ENCODE measurements around the gene PNPLA3. TPM values are rescaled to one million over a fixed set of nuclear protein-coding genes. Genes with fewer than 3 reads are reported as not detected.

PNPLA3 gene
- total and polyA plus RNA-seq, 12 donors, result 0.08 to 0.95 (median 0.27) TPM; not detected in 5

DNA sequence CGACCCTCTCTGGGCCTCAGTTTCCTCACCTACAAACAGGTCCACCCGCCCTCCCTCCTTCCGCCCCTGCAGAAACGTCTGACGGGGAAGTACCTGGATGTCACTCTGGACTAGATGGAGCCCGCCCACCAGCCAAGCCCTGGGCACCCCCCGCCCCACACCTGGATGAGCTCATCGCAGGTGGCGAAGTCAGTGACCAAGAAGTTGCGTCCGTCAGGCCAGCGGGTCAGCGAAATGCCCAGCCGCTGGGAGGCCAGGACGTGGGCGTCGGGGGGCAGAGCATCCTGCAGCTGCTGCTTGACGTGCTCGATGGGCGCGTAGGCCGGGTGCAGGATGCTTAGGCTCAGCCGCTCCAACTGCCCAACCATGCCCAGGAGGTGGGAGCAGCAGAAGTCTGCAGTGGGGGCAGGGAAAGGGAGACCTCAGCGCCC, 32.7 kb upstream of the PNPLA3 start:
- H3K9me3 ChIP-seq, result no peaks in the 10 kb centered on the region
- no peaks in the 10 kb centered on the region for H3K36me3 ChIP-seq
- WGBS, 2 donors, result 15 to 19% methylated on average over 24 of the region's 24 CpGs
- intact Hi-C loops (cut with DNase I), result no loop called here
- no peak overlapping the region for H3K27ac ChIP-seq
- H3K4me3 ChIP-seq, result no peak overlapping the region
- H3K27me3 ChIP-seq, result peaks cover 34 to 82% (median 64%) of the 10 kb centered on the region in 7 donors
- peaks cover 0 to 11% (median 10%) of the 10 kb centered on the region in 9 donors for H3K4me1 ChIP-seq
- TF ChIP-seq, protein P1, sequence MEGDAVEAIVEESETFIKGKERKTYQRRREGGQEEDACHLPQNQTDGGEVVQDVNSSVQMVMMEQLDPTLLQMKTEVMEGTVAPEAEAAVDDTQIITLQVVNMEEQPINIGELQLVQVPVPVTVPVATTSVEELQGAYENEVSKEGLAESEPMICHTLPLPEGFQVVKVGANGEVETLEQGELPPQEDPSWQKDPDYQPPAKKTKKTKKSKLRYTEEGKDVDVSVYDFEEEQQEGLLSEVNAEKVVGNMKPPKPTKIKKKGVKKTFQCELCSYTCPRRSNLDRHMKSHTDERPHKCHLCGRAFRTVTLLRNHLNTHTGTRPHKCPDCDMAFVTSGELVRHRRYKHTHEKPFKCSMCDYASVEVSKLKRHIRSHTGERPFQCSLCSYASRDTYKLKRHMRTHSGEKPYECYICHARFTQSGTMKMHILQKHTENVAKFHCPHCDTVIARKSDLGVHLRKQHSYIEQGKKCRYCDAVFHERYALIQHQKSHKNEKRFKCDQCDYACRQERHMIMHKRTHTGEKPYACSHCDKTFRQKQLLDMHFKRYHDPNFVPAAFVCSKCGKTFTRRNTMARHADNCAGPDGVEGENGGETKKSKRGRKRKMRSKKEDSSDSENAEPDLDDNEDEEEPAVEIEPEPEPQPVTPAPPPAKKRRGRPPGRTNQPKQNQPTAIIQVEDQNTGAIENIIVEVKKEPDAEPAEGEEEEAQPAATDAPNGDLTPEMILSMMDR (IDR thresholded peaks at IDR 0.05), result no peak
- DNase-seq (no peak), ATAC-seq (no peak)

DNA sequence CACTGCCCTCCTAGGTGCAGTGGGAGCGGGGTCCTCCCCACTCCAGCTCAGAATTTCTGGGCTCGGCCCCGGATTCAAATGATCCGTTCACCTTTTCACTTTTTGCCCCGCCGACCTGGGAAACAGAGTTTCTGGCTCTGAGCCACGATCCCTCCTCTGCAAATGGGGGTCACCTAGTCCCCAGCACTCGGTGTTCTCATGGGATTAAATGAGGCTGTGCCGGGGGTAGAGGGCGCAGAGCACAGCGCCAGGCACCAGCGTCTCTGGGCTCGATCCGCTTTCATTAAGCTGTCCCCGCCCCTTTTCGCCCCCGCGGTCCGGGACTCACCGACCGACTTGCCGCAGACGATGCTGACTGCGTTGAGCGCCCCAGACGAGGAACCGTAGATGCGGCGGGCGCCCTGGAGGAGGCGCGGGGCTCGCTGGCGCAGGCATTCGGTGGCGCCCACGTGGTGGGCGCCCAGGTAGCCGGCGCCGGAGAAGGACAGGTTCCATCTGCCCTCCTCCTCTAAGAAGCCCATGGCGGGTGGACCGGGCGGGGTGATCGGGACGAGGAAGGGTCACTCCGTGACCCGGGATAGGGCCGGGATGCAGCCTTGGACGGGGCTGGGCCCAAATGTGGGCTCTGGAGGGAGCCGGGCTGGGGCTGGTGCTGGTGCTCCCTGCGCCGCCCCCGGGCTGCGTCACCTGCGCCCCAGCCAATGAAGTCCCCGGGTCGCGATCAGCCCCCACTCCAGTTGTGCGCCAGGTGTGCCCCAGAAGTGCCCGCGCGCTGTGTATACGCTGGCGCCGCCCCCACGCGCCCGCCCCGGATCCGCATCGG, 32.0 kb upstream of the PNPLA3 start, which contains the start of gene PNPLA5:
Gene PNPLA5, minus strand, starts transcription at position 654 of the 823 bp plus-strand sequence. Its CDS starts 133 bp downstream, at position 521.
- TF ChIP-seq, protein P1 (IDR thresholded peaks at IDR 0.05), result no peak
- H3K4me1 ChIP-seq, result peaks cover 0 to 11% (median 10%) of the 10 kb centered on the region in 9 donors
- H3K27ac ChIP-seq, result no peak within 1 kb of the TSS
- intact Hi-C loops (cut with DNase I), result no loop called here
- H3K9me3 ChIP-seq, result no peaks in the 10 kb centered on the region
- no peak for DNase-seq
- no peaks in the 10 kb centered on the region for H3K36me3 ChIP-seq
- WGBS, 2 donors, result 1 to 2% methylated on average over 71 to 72 of the region's 72 CpGs
- peak within 1 kb of the TSS in 1 of 10 donors; percentile 2 for H3K4me3 ChIP-seq
- peaks cover 30 to 81% (median 63%) of the 10 kb centered on the region in 7 donors for H3K27me3 ChIP-seq
- ATAC-seq, result no peak

DNA sequence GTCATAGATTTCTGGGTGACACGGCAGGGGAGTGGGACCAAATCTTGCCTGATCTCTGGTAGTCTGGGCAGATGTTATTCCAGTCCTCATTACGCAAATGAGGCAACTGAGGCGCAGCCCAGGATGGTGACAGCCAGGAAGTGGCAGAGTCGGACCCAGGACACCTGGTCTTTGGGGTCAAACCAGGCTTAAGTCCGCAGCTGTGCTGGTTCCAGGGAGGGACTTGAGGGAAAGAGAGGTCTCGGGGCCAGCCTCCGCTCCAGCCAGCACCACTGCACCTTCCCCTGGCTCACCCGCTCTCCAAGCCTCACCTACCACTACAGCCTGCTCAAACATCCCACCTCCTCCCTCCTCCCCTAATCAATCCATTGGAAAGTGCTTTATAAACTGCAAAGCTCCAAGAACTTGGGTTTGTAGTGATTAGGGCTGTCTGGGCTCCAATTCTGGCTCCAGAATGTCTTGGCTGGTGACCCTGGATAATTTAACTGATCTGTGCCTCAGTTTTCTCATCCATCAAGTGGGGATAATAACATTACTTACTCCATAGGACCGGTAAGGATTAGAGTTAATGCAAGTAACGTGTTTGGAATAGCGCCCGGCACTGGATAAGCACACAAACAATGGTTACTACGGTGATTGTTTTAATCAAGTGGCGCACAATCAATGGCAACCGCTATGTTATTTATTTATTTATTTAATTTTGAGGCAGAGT, 31.3 kb upstream of the PNPLA3 start:
- Histone ChIP-seq H3K27ac (no peak overlapping the region), H3K4me1 (peaks cover 0 to 11% (median 10%) of the 10 kb centered on the region in 9 donors), H3K9me3 (no peaks in the 10 kb centered on the region), H3K27me3 (peaks cover 30 to 73% (median 61%) of the 10 kb centered on the region in 7 donors), H3K4me3 (no peak overlapping the region), H3K36me3 (no peaks in the 10 kb centered on the region)
- no peak for DNase-seq
- TF ChIP-seq, protein P1 (IDR thresholded peaks at IDR 0.05), result no peak
- 44 to 46% methylated on average over 15 of the region's 15 CpGs for WGBS, 2 donors
- no peak for ATAC-seq
- intact Hi-C loops (cut with DNase I), result no loop called here

DNA sequence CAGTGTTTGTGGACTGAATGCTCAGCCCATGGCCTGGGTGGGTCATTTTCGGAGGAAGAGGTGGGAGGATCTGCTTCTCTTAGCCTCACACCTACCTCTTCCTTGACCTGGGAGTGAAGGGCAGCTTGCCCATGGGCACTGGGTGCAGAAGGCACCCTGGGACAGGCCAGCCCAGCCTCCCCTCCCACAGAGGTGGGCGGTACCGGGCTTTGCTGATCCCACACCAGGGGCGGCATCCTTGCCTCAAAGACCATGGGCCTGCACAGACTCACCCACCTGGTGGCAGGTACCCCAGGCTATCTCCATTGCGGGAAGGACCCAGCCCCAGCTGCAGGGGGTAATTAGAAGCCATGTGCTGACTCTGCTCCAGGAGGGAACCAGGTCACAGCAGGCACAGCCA, 30.3 kb upstream of the PNPLA3 start:
- ATAC-seq, result no peak
- Histone ChIP-seq H3K4me3 (no peak overlapping the region), H3K27ac (no peak overlapping the region), H3K27me3 (peaks cover 30 to 67% (median 54%) of the 10 kb centered on the region in 7 donors), H3K9me3 (no peaks in the 10 kb centered on the region), H3K36me3 (no peaks in the 10 kb centered on the region), H3K4me1 (peaks cover 0 to 11% (median 10%) of the 10 kb centered on the region in 9 donors)
- TF ChIP-seq, protein P1 (IDR thresholded peaks at IDR 0.05), result no peak
- DNase-seq, result no peak
- intact Hi-C loops (cut with DNase I), result no loop called here
- WGBS, 2 donors, result 69 to 71% methylated on average over 5 of the region's 5 CpGs

Data from heart right ventricle (tissue), 16 donors.